A375 (cell line): ENCODE results near the gene NPY2R. TPM values are rescaled to one million over a fixed set of nuclear protein-coding genes. Genes with fewer than 3 reads are reported as not detected.

Source experiments
- total RNA-seq: library from RNA; depleted of rRNA; stranded (reverse); fragments of >200 nt; shearing (Covaris generic); gene quantifications from 2 replicates; pipeline ENCODE4 v1.2.3, GENCODE V29; 2014; rRNA removed

The NPY2R gene
- not detected in 2 replicates for total RNA-seq

GRCh38 chr4:155208258-155209054 is at the start of gene NPY2R:
Gene NPY2R (plus strand): TSS chr4:155208636. CDS start chr4:155213940, 5,304 bp downstream.

Other genes with a start within 250 kb of the NPY2R start
- gene MAP9, start 168.3 kb downstream of the NPY2R start, total RNA-seq, result 5.6 and 6.5 TPM in 2 replicates